GM19452 (cell line): Measurements from ENCODE around the gene NME7.

Experiments
- ATAC-seq: cut with Tn5 transposase; IDR thresholded peaks from one replicate; pipeline ENCODE4 v1.9.1; 2021; ENCODE audit not compliant: unreplicated experiment

NME7 gene

DNA sequence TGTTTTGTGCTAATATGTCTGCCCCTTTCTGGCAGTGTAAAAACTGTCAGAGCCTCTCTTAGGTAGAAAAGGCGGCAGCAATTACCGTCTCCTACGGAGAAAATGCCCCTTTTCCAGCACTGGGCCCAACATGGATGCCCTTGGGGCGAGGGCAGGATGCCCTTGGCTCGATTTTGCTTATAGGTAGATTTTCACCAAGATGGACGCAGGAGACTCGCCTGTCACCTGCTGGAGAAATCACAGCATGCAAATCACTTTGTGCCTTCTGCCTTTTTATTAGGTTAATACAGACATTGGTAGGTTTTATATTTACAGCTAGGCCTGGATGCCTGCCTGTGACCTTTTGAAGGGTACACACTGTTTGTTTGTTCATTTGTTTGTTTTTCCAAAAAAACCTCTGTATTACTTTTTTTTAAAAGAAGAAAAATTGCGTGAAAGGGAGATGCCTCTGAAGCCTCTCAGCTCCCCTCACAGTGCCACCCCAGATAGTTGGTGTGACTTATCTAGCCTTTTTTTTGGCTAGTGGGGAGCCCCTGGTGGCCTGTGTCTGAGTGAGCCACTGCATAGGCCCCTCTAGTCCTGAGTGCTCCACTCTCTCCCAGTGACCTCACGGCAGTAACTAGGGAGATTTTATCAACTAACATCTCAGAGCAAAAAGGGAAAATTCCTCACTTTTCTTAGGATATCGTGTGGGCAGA is 258.6 kb downstream of the NME7 start:
- no peak for ATAC-seq

DNA sequence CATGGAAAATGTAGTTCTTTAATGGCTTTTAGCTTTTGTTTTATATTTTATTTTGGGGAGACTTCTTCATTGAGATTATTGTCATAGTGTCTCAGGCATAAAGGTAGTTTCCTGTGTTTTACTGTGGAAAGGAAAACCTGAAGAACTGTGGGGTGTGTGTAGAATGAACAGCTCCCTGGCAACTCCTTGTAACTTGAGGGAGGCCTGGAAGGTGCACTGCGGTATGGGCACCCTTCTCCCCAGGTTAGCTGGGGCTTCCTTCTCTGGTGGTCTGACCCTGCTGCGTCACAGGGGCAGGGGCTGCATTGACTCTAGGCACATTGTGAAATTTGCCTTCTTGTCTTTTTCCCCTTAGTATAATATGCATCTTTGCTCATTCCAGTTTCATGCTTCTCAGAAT is 259.4 kb downstream of the NME7 start:
- ATAC-seq, result no peak

GRCh38 chr1:169107603-169108208 is 259.9 kb downstream of the NME7 start:
- ATAC-seq, result no peak

GRCh38 chr1:169106921-169107602 is 260.5 kb downstream of the NME7 start:
- ATAC-seq, result peak; percentile 0

DNA sequence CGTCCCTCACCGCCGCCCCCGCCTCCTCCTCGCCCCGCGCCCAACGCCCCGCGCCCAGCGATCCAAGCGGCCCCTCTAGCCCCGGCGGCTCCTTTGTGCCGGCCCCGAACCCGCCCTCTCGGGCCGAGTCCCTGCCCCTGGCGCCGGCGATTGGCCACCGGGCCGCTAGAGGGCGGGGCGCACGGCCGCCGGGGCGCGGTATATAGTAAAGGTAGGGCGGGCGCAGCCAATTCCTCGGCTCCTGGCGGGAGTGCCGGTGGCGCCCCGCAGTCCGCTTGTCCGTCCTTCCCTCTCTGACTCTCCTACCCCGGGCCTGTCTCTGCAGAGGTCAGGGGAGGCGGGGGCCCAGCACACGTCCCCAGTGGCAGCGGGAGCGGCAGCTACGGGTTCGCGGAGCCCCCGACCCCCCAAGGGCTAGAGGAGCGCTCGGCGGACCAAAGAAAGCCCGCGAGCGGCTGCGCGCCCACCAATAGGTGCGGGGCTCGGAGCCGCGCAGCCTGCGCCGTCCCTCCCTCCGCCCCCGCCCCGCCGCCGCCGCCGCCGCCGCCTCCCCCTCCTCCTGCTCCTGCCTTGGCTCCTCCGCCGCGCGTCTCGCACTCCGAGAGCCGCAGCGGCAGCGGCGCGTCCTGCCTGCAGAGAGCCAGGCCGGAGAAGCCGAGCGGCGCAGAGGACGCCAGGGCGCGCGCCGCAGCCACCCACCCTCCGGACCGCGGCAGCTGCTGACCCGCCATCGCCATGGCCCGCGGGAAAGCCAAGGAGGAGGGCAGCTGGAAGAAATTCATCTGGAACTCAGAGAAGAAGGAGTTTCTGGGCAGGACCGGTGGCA is 261.3 kb downstream of the NME7 start, which contains the start of gene ATP1B1:
ATP1B1 (plus strand) TSS at position 596 of the 826 bp plus-strand sequence; CDS start at position 736, 140 bp downstream.
- peak; percentile 85 for ATAC-seq

- ATAC-seq, result peak; percentile 27
Measured at GRCh38 chr1:169105434-169106094, 262.0 kb downstream of the NME7 start.

DNA sequence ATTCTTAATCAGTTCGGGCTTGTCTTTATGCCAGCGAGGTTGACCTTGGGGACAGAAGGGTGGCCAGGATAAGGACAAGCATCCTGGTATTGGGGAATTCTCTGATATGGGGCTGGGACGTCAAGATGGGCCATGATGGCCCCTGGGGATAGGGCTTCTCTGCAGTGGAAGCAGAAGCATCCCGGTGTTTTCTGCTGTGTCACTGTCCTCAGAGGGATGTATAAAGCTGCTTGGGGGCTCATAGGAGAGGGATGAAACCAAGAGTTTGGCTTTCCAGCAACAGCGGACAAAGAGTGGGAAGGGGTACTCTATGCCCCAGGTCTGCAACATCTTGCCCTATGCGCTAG is 262.5 kb downstream of the NME7 start:
- no peak for ATAC-seq

DNA sequence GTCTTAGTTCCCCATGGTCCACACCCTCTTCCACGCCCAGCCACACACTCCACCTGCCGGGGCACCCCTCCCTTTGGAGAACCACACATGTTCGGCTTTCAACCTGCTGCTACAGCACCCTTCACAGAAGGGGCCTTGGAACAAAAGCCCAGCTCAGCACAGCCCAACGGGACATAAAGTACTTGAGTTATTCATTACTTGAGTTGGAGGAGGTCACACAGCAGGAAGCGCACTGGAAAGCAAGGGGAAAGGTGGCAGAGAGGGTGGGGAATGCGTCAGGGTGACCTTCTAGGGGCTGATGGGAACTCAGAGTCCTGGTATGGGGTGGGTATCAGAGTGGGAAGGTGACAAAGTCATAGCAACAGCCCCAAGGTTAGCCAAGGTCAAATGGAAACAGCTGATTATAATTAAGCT is 264.1 kb downstream of the NME7 start:
- no peak for ATAC-seq

DNA sequence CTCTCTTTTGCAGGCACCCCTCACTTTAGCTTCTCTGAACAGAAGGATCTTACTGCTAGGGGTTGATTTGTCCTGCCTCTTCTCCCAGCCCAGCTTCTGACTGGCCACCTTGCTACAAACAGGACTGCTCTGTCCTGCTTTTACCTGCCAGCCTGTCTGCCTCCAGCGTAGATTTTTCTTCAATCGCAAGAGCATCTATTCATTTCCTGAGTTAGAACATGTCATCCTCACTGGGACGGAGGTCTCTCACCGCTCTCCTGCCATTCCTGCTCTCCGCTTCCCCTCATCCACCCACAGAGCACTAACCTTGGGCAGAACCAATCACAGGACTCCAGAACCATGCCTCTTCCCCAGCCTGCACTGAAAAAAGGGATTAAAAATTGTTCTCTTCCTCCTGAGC is 264.6 kb downstream of the NME7 start:
- ATAC-seq, result no peak

DNA sequence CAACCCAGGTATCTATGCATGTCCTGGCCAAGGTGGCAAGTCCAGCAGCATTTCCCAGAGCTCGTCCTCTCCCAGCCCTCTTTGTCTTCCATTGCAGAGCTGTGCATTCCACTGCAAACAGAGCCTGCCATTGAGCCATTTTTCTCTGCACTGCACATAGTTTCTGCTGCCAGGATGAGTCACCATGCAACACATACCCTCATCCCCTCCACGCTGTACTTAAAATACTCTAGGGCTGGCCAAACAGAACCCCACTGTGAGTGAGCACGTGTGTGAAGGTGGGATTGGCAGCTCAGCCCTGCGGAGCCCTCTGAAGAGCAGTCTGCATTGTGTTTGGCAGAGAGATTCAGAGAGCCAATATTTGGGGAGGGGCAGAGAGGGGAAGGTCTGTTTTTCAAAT is 265.0 kb downstream of the NME7 start:
- no peak for ATAC-seq

GRCh38 chr1:169100651-169101088 is 266.9 kb downstream of the NME7 start:
- no peak for ATAC-seq

GRCh38 chr1:169100208-169100607 is 267.4 kb downstream of the NME7 start:
- ATAC-seq, result no peak

DNA sequence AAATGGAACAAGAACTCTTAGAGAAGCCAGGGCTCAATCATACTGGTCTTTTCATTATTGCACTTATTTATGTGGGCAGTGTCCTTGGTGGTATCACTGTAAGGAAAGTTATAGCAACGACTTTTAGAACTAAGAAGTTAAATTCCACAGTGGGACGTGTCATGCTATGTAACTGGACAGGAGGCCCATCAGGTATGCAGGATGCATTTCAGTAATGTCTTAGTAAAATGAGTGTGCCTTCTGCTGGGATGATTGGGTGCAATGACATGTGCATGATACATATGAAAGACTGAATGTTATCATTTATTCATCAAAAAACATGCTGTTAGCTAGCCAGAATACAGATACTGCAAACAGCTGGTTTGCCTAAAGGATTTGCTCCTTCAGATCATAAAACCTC is 268.0 kb downstream of the NME7 start:
- no peak for ATAC-seq

GRCh38 chr1:169098380-169098779 is 269.2 kb downstream of the NME7 start:
- no peak for ATAC-seq

GRCh38 chr1:169094897-169095569 is 272.6 kb downstream of the NME7 start:
- no peak for ATAC-seq

DNA sequence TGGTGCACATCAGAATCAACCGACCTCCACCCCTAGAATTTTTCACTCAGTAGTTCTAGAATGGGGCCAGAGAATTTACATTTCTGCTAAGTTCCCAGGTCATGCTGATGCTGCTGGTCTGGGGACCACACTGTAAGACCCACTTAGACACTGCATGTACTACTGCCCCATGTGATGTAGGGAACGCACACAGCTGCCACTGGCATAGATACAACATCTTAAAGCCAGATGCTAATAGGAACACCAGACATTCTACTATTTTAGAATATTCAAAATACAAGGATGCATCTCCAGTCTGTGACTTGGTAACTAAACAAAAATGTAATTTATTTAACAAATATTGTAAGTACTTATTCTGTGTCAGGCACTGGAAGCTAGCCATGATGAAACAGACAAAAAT is 275.2 kb downstream of the NME7 start:
- ATAC-seq, result no peak

DNA sequence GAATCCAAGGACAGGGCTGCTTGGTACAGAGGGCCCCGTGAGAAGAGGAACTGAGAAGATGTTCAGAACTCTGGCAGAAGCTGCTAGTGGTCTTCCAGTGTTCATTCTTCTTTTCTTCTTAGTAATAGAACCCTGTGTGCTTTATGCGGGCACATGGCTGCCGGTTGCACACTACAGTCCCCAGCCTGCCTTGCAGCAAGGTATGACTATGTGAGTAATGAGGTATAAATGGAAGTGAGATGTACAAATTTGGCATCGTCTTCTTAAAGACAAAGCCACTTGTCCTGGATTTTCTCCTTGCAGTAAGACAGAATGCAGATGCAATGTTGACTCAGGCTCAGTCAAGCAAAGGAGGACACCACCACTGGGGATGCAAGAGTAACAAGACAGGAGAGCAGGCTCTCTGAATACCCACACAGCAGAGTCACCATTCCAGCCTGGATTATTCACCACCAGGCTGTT is 276.1 kb downstream of the NME7 start:
- peak; percentile 75 for ATAC-seq

GRCh38 chr1:169090900-169091311 is 276.7 kb downstream of the NME7 start:
- peak; percentile 44 for ATAC-seq

- no peak for ATAC-seq
Measured at GRCh38 chr1:169090308-169090899, 277.2 kb downstream of the NME7 start.

DNA sequence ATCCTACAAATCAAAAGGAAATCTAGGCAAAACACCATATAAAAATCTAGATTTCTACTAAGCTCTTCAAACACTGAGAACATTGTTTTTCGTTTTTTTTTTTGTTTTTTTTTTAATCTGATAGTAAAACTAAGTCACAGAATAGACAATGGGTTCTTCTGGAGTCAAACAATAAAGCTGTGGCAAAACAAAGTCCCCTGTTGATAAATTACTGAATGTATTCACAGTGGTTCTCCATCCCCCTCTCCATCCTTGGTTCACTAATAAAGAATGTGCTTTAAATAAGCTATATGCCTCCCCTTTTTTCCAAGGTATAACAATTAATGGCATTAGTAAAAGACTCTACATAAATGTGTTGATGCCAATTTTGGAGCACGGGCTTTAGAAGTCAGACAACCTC is 277.8 kb downstream of the NME7 start:
- no peak for ATAC-seq
